ENCODE data around the gene PRDM1. TPM values are rescaled to one million over a fixed set of nuclear protein-coding genes. Genes with fewer than 3 reads are reported as not detected.

Gene PRDM1
- total RNA-seq, 1 donor from 2014 or later, result not detected

DNA sequence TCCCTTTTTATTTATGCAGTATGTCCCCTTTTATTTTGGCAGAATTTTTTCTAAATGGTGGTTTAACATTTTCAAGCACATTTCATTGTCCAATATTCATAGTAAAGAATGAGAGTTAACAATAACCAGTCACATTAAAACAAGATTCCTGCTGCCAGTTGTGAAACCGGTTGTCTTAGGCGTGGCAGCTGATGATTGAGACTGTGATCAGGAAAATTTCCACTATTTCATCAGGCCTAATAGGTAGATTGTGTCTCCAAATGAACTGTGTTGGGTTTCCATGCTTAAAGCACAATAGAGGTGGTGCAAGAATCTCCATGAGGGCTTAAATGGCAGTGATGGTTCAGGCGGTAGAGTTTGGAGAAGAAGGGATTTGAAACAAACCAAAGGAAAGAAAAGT, 15.3 kb downstream of the PRDM1 start:
- Mint-ChIP-seq H3K27me3 (ENCODE audit: unreplicated experiment) (no peaks in the 10 kb centered on the region), H3K27ac (ENCODE audit: unreplicated experiment) (no peak overlapping the region), H3K36me3 (ENCODE audit: unreplicated experiment) (no peaks in the 10 kb centered on the region), H3K4me1 (ENCODE audit: unreplicated experiment) (peaks cover 17% of the 10 kb centered on the region), H3K4me3 (ENCODE audit: unreplicated experiment) (no peak overlapping the region), H3K9me3 (ENCODE audit: unreplicated experiment) (no peaks in the 10 kb centered on the region)
- no peak for DNase-seq (ENCODE audit: extremely low spot score, unreplicated experiment)
- TF ChIP-seq, protein P1, sequence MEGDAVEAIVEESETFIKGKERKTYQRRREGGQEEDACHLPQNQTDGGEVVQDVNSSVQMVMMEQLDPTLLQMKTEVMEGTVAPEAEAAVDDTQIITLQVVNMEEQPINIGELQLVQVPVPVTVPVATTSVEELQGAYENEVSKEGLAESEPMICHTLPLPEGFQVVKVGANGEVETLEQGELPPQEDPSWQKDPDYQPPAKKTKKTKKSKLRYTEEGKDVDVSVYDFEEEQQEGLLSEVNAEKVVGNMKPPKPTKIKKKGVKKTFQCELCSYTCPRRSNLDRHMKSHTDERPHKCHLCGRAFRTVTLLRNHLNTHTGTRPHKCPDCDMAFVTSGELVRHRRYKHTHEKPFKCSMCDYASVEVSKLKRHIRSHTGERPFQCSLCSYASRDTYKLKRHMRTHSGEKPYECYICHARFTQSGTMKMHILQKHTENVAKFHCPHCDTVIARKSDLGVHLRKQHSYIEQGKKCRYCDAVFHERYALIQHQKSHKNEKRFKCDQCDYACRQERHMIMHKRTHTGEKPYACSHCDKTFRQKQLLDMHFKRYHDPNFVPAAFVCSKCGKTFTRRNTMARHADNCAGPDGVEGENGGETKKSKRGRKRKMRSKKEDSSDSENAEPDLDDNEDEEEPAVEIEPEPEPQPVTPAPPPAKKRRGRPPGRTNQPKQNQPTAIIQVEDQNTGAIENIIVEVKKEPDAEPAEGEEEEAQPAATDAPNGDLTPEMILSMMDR (IDR thresholded peaks at IDR 0.05), result no peak

DNA sequence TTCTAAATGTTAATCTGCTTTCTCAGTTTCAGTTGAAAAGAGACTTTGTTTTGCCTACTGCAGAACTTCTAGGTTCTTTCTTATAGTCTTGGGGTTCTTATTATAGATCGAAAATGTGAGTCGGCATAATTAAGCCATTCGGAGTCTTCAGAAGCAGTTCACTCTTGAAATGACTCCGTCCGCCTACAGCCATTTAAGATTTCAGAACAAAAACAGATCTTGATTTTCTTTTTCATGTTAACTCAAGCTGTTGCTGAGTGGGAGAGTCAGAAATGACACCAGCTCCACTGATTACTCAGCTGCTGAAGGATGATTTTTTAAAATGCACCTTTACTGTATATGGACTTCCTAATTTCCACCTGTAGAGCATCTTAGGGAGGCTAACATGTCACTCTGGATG, 15.9 kb downstream of the PRDM1 start:
- Mint-ChIP-seq H3K4me3 (ENCODE audit: unreplicated experiment) (no peak overlapping the region), H3K27ac (ENCODE audit: unreplicated experiment) (no peak overlapping the region), H3K36me3 (ENCODE audit: unreplicated experiment) (no peaks in the 10 kb centered on the region), H3K27me3 (ENCODE audit: unreplicated experiment) (no peaks in the 10 kb centered on the region), H3K9me3 (ENCODE audit: unreplicated experiment) (no peaks in the 10 kb centered on the region), H3K4me1 (ENCODE audit: unreplicated experiment) (peaks cover 17% of the 10 kb centered on the region)
- DNase-seq (ENCODE audit: extremely low spot score, unreplicated experiment), result no peak
- TF ChIP-seq, protein P1 (IDR thresholded peaks at IDR 0.05), result no peak

DNA sequence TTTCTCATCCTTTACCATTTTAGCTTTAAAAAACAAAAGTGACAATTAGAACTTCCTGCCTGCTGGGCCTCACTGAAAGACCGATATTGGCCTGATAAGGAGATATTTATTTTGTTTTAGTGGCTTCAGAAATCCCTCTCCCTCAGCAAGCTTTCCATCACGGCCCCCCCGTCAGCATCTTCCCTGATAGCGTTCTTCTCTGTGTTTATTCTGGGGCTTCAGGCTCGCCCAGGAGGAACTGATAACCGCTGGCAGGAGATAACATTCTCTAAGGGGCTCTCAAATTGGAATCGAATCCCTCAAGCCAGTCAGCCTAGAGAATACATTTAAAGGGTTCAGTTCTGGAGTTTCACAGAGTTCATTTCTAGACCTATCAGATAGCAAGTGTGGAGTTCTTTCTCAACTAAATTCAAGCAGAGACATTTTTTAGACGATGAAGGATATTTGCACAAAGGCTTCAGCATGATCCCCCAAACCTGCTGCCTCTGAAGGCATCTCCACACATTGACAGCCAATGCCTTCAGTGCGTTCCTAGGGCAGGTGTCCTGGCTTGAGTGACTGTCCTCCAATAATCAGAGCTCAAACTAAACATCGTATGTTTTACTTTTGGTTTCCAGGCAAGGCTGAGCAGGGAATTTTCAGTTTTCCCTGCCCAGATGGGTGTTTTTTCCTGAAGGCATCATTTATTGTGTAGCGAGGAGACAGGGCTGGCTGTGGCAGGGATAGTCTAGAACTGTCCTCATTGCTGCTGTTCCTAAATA, 17.0 kb downstream of the PRDM1 start:
- Mint-ChIP-seq H3K4me3 (ENCODE audit: unreplicated experiment) (no peak overlapping the region), H3K9me3 (ENCODE audit: unreplicated experiment) (no peaks in the 10 kb centered on the region), H3K27me3 (ENCODE audit: unreplicated experiment) (no peaks in the 10 kb centered on the region), H3K27ac (ENCODE audit: unreplicated experiment) (no peak overlapping the region), H3K4me1 (ENCODE audit: unreplicated experiment) (peaks cover 10% of the 10 kb centered on the region), H3K36me3 (ENCODE audit: unreplicated experiment) (no peaks in the 10 kb centered on the region)
- TF ChIP-seq, protein P1 (IDR thresholded peaks at IDR 0.05), result no peak
- DNase-seq (ENCODE audit: extremely low spot score, unreplicated experiment), result no peak

DNA sequence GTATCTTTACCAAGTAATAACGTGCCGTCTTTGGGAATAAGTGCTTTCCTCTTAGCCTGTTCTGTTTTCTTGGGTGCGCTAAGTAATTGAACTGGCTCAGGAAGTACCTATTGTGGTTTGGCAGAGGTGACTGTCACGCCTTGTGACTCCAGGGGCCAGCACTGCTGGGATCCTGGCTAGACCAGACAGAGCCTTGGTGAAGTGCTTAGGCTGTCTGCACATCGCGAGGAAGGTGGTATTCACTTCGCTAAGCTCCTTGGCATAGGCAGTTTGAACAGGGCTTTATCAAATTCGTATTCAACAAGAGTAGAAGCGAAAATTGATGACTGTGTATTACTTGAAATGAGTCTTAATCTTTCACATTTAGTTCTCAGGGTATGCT, 17.6 kb downstream of the PRDM1 start:
- no peaks in the 10 kb centered on the region for H3K36me3 Mint-ChIP-seq (ENCODE audit: unreplicated experiment)

DNA sequence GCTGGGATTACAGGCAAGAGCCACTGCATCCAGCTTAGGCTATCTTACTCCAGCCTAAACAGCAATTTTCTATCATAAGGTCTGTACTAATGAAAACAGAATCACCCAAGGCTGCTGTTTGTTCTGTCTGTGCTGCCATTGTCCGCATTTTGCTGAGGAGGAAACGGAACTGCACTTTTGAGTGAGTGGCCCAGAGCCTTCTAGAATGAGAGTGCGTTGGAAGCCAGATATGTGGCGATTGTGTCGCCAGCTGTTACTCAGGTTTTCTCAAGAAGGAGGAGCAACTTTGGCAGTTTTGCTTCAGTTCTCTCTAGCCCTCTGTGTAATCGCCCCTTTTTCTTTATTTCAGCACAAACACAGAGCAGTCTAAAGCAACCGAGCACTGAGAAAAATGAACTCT, 18.3 kb downstream of the PRDM1 start:
- Mint-ChIP-seq H3K27ac (ENCODE audit: unreplicated experiment) (no peak overlapping the region), H3K27me3 (ENCODE audit: unreplicated experiment) (no peaks in the 10 kb centered on the region), H3K36me3 (ENCODE audit: unreplicated experiment) (no peaks in the 10 kb centered on the region), H3K4me3 (ENCODE audit: unreplicated experiment) (no peak overlapping the region), H3K9me3 (ENCODE audit: unreplicated experiment) (no peaks in the 10 kb centered on the region), H3K4me1 (ENCODE audit: unreplicated experiment) (no peaks in the 10 kb centered on the region)
- TF ChIP-seq, protein P1 (IDR thresholded peaks at IDR 0.05), result no peak
- DNase-seq (ENCODE audit: extremely low spot score, unreplicated experiment), result no peak

More for the DNA sequence above, 17.6 kb downstream of the PRDM1 start:
- no peak for DNase-seq (ENCODE audit: extremely low spot score, unreplicated experiment)
- TF ChIP-seq, protein P1 (IDR thresholded peaks at IDR 0.05), result no peak
- H3K27me3 Mint-ChIP-seq (ENCODE audit: unreplicated experiment), result no peaks in the 10 kb centered on the region
- H3K9me3 Mint-ChIP-seq (ENCODE audit: unreplicated experiment), result no peaks in the 10 kb centered on the region
- no peak overlapping the region for H3K4me3 Mint-ChIP-seq (ENCODE audit: unreplicated experiment)
- H3K27ac Mint-ChIP-seq (ENCODE audit: unreplicated experiment), result no peak overlapping the region
- H3K4me1 Mint-ChIP-seq (ENCODE audit: unreplicated experiment), result peaks cover 4% of the 10 kb centered on the region

Measured in osteocyte (in vitro differentiated cells).